Breast epithelium (tissue), 4 donors: Measurements from ENCODE around the gene SYT6. TPM values are rescaled to one million over a fixed set of nuclear protein-coding genes. Genes with fewer than 3 reads are reported as not detected.

Source experiments
- DNase-seq, 2 donors: peaks; one replicate each; pipeline ENCODE4 v3.0.0-alpha.2; 2019; ENCODE audit warnings: low spot score in 2 of 2
- H3K27ac ChIP-seq, 2 donors: fragments of 200-600 bp; sonication (generic) in 1 of 2; one replicate each; pipeline ENCODE4 v1.5.1; 2016 to 2019; ENCODE audit warnings: mild to moderate bottlenecking in 1 of 2
- H3K27me3 ChIP-seq, 2 donors: fragments of 200-600 bp; sonication (generic) in 1 of 2; one replicate each; pipeline versions ENCODE4 v1.5.1 to v1.6.0; 2017 to 2019; ENCODE audit warnings: control low read depth in 1 of 2, mild to moderate bottlenecking in 1 of 2
- H3K36me3 ChIP-seq: fragments of 200-600 bp; one replicate; pipeline ENCODE4 v1.5.1; 2019
- H3K4me1 ChIP-seq, 2 donors: fragments of 200-600 bp; sonication (generic); one replicate each; pipeline ENCODE4 v1.5.1; 2016 to 2019; ENCODE audit warnings: control low read depth in 1 of 2
- H3K4me3 ChIP-seq, 3 donors: fragments of 200-600 bp; sonication (generic); 1 replicate in 2 of 3; 2 replicates in 1 of 3; pipeline ENCODE4 v1.5.1; 2016 to 2019; ENCODE audit warnings: mild to moderate bottlenecking in 3 of 3, moderate library complexity in 2 of 3
- H3K9me3 ChIP-seq, 2 donors: fragments of 200-600 bp; sonication (generic) in 1 of 2; one replicate each; pipeline ENCODE4 v1.5.1; 2016 to 2019; ENCODE audit warnings: control low read depth in 1 of 2
- CTCF ChIP-seq, 3 donors: fragments of 450-650 bp; IDR thresholded peaks; one replicate each; pipeline ENCODE4 v1.5.1; 2016 to 2017; ENCODE audit warnings: antibody characterized with exemption in 3 of 3, mild to moderate bottlenecking in 3 of 3, moderate library complexity in 3 of 3
- POLR2A ChIP-seq: fragments of 450-650 bp; IDR thresholded peaks from one replicate; pipeline ENCODE4 v1.6.1; 2016; ENCODE audit warnings: antibody characterized with exemption, mild to moderate bottlenecking, moderate library complexity
- POLR2AphosphoS5 ChIP-seq, 3 donors: sonication (generic); formaldehyde crosslinking; IDR thresholded peaks; one replicate each; pipeline ENCODE4 v1.6.1; 2017; ENCODE audit warnings: antibody characterized with exemption in 3 of 3
- intact Hi-C: fragments of 100-400 bp; cut with DNase I; formaldehyde crosslinking; loops from one replicate; pipeline ENCODE4 v1.15.1; 2023; ENCODE audit warnings: low total_unique reads
- total RNA-seq, 3 donors: library from RNA; depleted of rRNA; stranded (reverse); fragments of >200 nt; gene quantifications; one replicate each; pipeline ENCODE4 v1.1.0, GENCODE V29; 2016

SYT6 gene
- total RNA-seq, 3 donors from 2014 or later, result under 0.01 to 0.15 (median under 0.01) TPM

DNA sequence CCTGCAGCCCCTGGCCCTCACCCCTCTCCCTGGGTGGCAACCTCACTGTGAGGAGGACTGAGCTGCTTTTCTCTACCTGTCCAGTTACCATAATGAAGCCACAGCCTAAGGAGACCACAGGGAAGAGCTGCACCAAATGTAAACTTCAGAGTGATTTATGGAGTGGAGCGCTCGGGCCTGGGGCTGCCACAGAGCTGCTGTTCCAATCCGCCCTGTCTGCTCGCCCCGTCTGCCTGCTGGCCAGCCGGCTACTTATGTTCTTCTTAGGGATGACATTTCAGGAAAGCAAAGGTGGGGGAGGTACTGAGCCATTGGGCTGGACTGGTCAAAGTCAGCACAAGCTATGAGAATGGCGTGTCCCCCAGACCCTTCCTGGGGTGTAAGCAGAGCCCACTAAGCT is 17.9 kb downstream of the SYT6 start:
- H3K4me1 ChIP-seq, result no peaks in the 10 kb centered on the region

GRCh38 chr1:114134518-114134917 is 19.2 kb downstream of the SYT6 start:
- no peaks in the 10 kb centered on the region for H3K4me1 ChIP-seq
- intact Hi-C loops, result no loop called here
- TF ChIP-seq POLR2A (no peak), POLR2AphosphoS5 (IDR thresholded peaks at IDR 0.05) (no peak), CTCF (IDR thresholded peaks at IDR 0.05) (no peak)
- no peaks in the 10 kb centered on the region for H3K9me3 ChIP-seq
- H3K27ac ChIP-seq, result no peak overlapping the region
- no peaks in the 10 kb centered on the region for H3K27me3 ChIP-seq
- no peak for DNase-seq
- no peak overlapping the region for H3K4me3 ChIP-seq
- no peaks in the 10 kb centered on the region for H3K36me3 ChIP-seq

More for the DNA sequence above, 17.9 kb downstream of the SYT6 start:
- no peaks in the 10 kb centered on the region for H3K27me3 ChIP-seq
- intact Hi-C loops, result no loop called here
- DNase-seq, result no peak
- no peak overlapping the region for H3K27ac ChIP-seq
- H3K9me3 ChIP-seq, result no peaks in the 10 kb centered on the region
- no peaks in the 10 kb centered on the region for H3K36me3 ChIP-seq
- TF ChIP-seq CTCF (IDR thresholded peaks at IDR 0.05) (no peak), POLR2A (no peak), POLR2AphosphoS5 (IDR thresholded peaks at IDR 0.05) (no peak)
- H3K4me3 ChIP-seq, result no peak overlapping the region

DNA sequence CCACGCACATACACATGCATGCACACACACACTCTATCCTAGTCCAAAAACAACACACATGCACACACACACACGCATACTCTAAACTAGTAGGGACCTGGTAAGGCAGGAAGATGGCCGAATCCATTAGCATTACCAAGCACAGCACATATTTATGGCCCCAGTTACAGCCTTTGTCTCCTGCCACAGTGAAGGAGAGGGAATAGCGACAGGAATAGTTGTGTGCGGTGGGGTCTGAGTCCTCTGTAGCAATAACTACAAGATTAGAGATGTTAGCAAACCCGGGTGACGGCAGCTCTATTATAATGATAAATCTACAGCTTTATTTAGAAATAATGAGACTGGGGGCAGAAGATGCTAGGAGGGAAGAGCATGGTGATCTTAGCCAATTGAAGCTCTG is 20.5 kb downstream of the SYT6 start:
- TF ChIP-seq POLR2AphosphoS5 (IDR thresholded peaks at IDR 0.05) (no peak), CTCF (IDR thresholded peaks at IDR 0.05) (no peak)
- no peaks in the 10 kb centered on the region for H3K9me3 ChIP-seq
- intact Hi-C loops, result no loop called here

GRCh38 chr1:114131526-114132220 is 22.0 kb downstream of the SYT6 start:
- DNase-seq, result no peak
- Histone ChIP-seq H3K4me1 (no peaks in the 10 kb centered on the region), H3K27me3 (no peaks in the 10 kb centered on the region), H3K36me3 (no peaks in the 10 kb centered on the region), H3K9me3 (no peaks in the 10 kb centered on the region), H3K4me3 (no peak overlapping the region), H3K27ac (no peak overlapping the region)
- intact Hi-C loops, result no loop called here
- no peak for TF ChIP-seq POLR2AphosphoS5 (IDR thresholded peaks at IDR 0.05)
- no peak for TF ChIP-seq POLR2A
- no peak for TF ChIP-seq CTCF (IDR thresholded peaks at IDR 0.05)

More for the DNA sequence above, 20.5 kb downstream of the SYT6 start:
- no peak overlapping the region for H3K27ac ChIP-seq
- no peaks in the 10 kb centered on the region for H3K4me1 ChIP-seq
- no peak overlapping the region for H3K4me3 ChIP-seq
- DNase-seq, result no peak
- no peaks in the 10 kb centered on the region for H3K36me3 ChIP-seq
- no peaks in the 10 kb centered on the region for H3K27me3 ChIP-seq

DNA sequence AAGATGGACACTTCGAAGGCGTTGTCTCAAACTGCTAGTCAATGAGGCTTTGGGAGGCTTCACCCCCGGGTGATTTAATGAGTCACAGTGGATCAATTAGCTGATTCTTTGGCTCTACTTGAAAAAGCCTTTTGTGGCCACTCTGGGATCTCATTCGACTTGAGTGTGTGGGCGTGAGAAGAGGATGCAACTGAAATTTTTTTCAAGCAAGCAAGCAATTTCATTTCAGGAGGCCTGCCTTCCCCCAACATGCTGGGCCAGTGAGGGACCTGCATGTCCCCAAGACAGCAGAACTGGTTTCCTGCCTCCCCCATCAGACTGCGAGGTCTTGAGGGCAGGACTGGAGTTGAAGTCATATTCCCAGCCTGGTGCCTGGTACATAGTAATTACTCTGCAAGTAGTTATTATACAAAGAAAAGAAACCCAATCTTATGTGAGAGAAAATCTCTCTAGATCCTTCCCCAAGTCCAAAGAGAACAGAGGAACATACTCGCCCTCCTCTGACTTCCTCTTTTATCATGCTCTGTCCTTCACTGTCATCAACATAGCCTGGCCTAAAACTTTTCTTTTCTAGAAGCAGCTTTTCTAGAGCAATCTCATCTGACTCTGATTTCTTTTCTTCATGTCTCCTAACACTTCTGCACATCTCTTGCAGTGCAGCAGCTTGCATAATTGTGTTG is 22.7 kb downstream of the SYT6 start:
- Histone ChIP-seq H3K9me3 (no peaks in the 10 kb centered on the region), H3K4me1 (no peaks in the 10 kb centered on the region), H3K27me3 (no peaks in the 10 kb centered on the region), H3K36me3 (no peaks in the 10 kb centered on the region), H3K27ac (no peak overlapping the region), H3K4me3 (no peak overlapping the region)
- intact Hi-C loops, result no loop called here
- TF ChIP-seq POLR2AphosphoS5 (IDR thresholded peaks at IDR 0.05), result no peak
- no peak for DNase-seq
